Activated naive CD4-positive, alpha-beta T cell treated with Interleukin-2 at 50 U/mL for 16 hours (primary cell): ENCODE data around the gene LAP3.
A peak's percentile ranks its signal among the peaks of the same experiment; 100 is the strongest.
"Not testable (repeated sequence)": the region's sequence is repeated elsewhere in the genome, so short reads cannot be mapped to it uniquely, and the experiment has no call there.

Source experiments
- DNase-seq: peaks from one replicate; pipeline ENCODE4 v3.0.0-alpha.2; 2020

The LAP3 gene

GRCh38 chr4:17576932-17577664 lies at the start of gene LAP3:
Gene LAP3, plus strand, starts transcription at chr4:17577198. Its CDS starts 268 bp downstream, at chr4:17577466.
- DNase-seq, result peak; percentile 99

DNA sequence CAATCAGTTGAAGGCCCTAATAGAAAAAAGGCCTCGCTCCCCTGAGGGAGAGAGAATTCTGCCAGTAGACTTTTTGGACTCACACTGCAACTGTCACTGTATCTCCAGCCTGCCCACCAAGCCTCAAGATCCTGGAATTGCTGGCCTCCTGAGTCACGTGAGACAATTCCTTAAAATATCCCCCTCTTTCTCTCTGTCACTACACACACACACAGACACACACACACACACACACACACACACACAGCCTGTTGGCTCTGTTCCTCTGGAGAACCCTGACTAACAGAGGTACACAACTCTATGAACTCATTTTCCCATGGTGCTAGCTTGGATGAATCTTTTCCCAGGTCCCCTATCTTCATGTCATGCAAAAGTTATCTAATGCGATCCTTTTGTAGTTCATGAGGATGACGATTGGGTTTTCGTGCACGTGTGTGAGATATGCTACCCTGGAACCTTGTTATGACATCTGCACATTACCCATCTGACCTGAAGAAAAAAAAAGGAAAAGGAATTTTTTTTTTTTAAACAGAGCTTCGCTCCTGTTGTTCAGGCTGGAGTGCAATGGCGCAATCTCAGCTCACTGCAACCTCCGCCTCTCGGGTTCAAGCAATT lies 48.3 kb upstream of the LAP3 start:
- no peak for DNase-seq

- no peak for DNase-seq
These were observed 45.3 kb upstream of the LAP3 start for GRCh38 chr4:17531538-17532285.

GRCh38 chr4:17534705-17535104 lies 42.3 kb upstream of the LAP3 start:
- DNase-seq, result no peak

- DNase-seq, result no peak
These were observed 41.8 kb upstream of the LAP3 start for GRCh38 chr4:17535242-17535641.

- DNase-seq, result no peak
These were observed 41.1 kb upstream of the LAP3 start for GRCh38 chr4:17535906-17536305.

DNA sequence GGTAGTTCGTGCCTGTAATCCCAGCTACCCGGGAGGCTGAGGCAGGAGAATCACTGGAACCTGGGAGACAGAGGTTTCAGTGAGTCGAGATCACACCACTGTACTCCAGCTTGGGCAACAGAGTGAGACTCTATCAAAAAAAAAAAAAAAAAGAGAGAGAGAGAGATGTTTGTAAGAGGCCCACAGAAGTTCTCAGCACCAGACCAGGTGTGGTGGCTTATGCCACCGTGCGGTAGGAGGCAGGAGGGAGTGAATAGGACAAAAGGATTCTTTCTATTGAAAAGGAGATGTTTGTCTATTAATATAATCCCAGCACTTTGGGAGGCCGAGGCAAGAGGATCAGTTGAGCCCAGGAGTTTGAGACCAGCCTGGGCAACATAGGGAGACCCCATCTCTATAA lies 39.9 kb upstream of the LAP3 start:
- DNase-seq, result not testable (repeated sequence)

- DNase-seq, result no peak
These were observed 32.8 kb upstream of the LAP3 start for GRCh38 chr4:17544205-17544604.

DNA sequence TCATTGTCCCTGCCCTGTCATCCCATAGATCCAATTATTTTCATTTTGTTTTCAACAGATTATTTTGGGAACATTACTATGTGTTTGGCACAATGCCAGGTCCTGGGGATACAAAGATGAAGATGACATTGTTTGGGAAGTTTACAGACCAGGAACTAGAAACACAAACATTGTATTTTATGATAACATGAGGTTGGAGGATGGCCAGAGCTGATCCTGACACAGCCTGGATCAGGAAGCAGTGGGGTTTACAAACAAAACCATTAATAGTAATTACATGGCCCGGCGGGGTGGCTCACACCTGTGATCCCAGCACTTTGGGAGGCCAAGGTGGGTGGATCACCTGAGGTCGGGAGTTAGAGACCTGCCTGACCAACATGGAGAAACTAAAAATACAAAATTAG lies 32.2 kb upstream of the LAP3 start:
- DNase-seq, result no peak

- no peak for DNase-seq
These were observed 31.4 kb upstream of the LAP3 start for GRCh38 chr4:17545374-17546140.

GRCh38 chr4:17546222-17546621 lies 30.8 kb upstream of the LAP3 start:
- DNase-seq, result no peak

DNA sequence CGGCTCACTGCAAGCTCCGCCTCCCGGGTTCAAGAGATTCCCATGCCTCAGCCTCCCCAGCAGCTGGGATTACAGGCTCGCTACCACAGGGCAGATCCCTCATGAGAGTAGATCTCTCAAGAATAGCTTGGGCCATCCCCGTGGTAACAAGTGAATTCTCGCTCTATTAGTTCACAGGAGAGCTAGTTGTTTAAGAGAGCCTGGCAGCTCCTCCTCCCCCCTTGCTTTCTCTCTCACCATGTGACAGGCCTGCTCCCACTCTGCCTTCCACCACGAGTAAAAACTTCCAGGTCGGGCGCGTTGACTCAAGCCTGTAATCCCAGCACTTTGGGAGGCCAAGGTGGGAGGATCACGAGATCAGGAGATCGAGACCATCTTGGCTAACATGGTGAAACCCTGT lies 30.3 kb upstream of the LAP3 start:
- DNase-seq, result no peak

DNA sequence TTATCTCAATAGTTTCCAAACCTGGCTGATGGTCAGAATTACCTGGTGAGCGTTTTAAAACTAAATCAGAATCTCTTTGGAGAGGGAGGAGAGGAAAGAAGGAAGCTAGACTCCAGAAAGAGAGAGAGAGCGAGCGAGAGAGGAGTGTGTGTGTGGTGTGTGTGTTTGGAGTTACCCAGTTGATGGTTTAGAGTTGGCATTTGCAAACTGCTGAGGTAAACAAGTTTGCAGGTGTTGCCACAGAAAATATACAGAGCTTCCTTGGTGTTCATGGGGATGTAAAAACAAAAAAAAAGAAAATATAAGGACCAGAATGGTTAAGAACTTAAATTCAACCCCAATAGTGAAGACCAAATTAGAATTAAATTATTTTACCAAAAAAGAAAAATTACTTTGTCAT lies 26.4 kb upstream of the LAP3 start:
- no peak for DNase-seq

DNA sequence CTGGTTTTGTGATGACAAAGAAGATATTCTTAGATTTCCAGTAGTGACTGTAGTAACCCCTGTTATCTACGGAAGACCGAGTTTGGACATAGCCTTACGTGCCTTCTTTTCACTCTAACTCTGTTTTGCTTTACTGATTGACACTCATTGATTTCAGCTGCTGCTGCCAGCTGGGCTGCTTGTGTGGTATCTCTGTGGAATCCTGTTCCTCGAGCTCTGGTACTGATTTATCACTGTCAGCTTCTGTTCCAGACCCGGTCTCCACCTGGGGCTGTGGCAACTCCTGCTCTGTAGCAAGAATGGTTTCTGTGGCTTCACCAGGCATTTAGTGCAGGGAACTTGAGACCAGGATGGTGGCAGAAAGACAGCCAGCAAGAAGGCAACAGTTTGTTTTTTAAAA lies 24.6 kb upstream of the LAP3 start:
- no peak for DNase-seq

DNA sequence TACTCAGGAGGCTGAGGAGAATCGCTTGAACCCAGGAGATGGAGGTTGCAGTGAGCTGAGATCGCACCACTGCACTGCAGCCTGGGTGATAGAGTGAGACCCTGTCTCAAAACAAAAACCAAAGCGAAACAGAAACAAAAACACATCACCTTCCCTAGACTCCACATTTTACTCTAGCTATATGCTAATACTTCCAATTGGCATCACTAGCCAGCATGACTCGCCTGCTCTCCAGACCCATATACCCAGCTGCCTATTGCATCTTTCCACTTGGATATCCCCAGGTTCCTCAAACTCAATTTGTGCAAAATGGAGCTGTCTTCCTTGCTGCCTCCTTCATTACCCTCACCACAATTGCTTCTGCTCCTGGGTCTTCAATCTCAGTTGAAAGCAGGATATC lies 22.4 kb upstream of the LAP3 start:
- DNase-seq, result no peak

DNA sequence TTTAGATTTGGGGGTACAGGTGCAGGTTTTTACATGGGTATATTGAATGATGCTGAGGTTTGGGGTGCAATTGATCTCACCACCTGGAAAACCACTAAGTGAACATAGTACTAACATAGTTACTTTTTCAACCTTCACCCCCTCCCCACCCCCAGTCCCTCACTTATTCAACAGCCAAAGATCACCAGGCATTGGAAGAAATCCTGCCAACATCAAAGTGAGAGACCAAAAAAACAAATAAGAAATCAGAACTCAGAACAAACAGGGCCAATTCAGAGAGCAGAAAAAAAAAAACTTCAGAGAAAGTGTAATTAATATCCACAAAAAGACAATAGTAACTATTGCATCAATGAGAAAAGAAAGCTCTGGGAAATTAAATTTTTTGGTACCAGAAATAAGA lies 20.5 kb upstream of the LAP3 start:
- no peak for DNase-seq

GRCh38 chr4:17557880-17558279 lies 19.1 kb upstream of the LAP3 start:
- no peak for DNase-seq

- DNase-seq, result no peak
These were observed 17.9 kb upstream of the LAP3 start for GRCh38 chr4:17558941-17559708.

- DNase-seq, result no peak
These were observed 17.3 kb upstream of the LAP3 start for GRCh38 chr4:17559709-17560048.

DNA sequence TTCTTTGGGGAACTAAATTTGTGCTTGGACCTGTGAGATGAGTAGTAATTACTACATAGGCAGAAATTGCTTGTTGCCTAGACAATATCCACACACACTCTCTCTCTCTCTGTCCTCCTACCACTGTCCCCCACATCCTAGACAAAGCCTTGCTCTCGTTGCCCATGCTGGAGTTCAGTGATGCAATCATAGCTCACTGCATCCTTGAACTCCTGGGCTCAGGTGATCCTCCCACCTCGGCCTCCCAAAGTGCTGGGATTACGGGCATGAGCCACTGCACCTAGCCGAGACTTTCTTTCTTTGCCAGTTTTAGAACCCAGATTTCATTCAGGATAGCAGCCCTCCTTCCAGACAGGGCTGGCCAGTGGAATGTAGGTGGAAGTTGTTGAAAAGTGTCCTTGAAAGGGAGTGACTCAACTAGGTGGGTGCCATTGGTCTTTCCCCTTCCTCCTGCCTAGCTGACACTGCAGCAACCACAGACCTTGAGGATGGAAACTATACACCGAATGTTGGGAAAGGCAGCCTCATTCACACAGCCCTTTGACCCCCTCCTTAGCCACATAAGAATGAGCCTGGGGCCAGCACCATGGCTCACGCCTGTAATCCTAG lies 16.8 kb upstream of the LAP3 start:
- DNase-seq, result no peak

GRCh38 chr4:17561195-17561909 lies 15.6 kb upstream of the LAP3 start:
- DNase-seq, result no peak

DNA sequence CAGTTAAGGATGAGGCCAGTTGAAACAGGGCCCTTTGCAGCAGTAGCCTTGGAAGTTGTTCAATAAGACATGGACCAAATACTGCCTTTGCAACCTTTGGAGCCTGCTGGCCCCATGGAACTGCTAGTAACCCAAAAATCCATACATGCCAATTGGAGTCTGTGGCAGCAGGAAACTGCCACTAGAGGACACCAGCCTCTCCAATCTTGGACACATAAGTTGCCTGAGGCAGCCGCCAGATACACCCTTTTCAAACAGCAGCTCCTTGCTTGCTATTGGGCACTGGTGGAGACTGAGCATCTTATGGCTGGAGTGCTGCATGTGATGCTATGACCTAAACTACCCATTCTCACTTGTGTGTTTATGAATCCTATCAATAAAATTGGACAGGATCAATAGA lies 14.8 kb upstream of the LAP3 start:
- DNase-seq, result no peak
